GM23248 (cell line): ENCODE measurements around the gene GNA15. TPM values are rescaled to one million over a fixed set of nuclear protein-coding genes. Genes with fewer than 3 reads are reported as not detected.

Source experiments
- DNase-seq: peaks from one replicate; pipeline ENCODE4 v3.0.0-alpha.2; 2015
- H2AFZ ChIP-seq: fragments of 200-600 bp; sonication (generic); 2 replicates; pipeline ENCODE4 v1.6.1; 2016; ENCODE audit warnings: antibody characterized with exemption
- H3F3A ChIP-seq: fragments of 200-600 bp; sonication (generic); 2 replicates; pipeline ENCODE4 v1.6.1; 2016; ENCODE audit warnings: mild to moderate bottlenecking, antibody characterized with exemption, mixed run types; ENCODE audit not compliant: insufficient read depth
- H3K27ac ChIP-seq: fragments of 200-600 bp; sonication (generic); 2 replicates; pipeline ENCODE4 v1.5.1; 2016; ENCODE audit warnings: mild to moderate bottlenecking
- H3K27me3 ChIP-seq: fragments of 200-600 bp; sonication (generic); replicated peaks from 2 replicates; pipeline ENCODE4 v1.6.1; 2016; ENCODE audit warnings: mild to moderate bottlenecking; ENCODE audit not compliant: insufficient read depth
- H3K36me3 ChIP-seq: fragments of 200-600 bp; sonication (generic); 2 replicates; pipeline ENCODE4 v1.6.1; 2016; ENCODE audit warnings: low read depth, mild to moderate bottlenecking
- H3K4me1 ChIP-seq: fragments of 200-600 bp; sonication (generic); 2 replicates; pipeline ENCODE4 v1.6.1; 2016; ENCODE audit warnings: mild to moderate bottlenecking; ENCODE audit not compliant: insufficient read depth
- H3K4me2 ChIP-seq: fragments of 200-600 bp; sonication (generic); one replicate; pipeline ENCODE4 v1.6.1; 2016; ENCODE audit warnings: mild to moderate bottlenecking; ENCODE audit not compliant: unreplicated experiment
- H3K4me3 ChIP-seq: fragments of 200-600 bp; sonication (generic); 2 replicates; pipeline ENCODE4 v1.5.1; 2016; ENCODE audit warnings: mild to moderate bottlenecking
- H3K79me2 ChIP-seq: fragments of 200-600 bp; sonication (generic); 2 replicates; pipeline ENCODE4 v1.6.1; 2016; ENCODE audit warnings: mild to moderate bottlenecking; ENCODE audit not compliant: insufficient read depth
- H3K9ac ChIP-seq: fragments of 200-600 bp; sonication (generic); 2 replicates; pipeline ENCODE4 v1.6.1; 2016; ENCODE audit warnings: mild to moderate bottlenecking
- H3K9me2 ChIP-seq: fragments of 200-600 bp; sonication (generic); 2 replicates; pipeline ENCODE4 v1.6.1; 2016; ENCODE audit warnings: mixed run types, mild to moderate bottlenecking, moderate library complexity; ENCODE audit not compliant: insufficient read depth
- H3K9me3 ChIP-seq: fragments of 200-600 bp; sonication (generic); one replicate; pipeline ENCODE4 v1.6.1; 2017; ENCODE audit warnings: low read depth
- H4K20me1 ChIP-seq: fragments of 200-600 bp; sonication (generic); 2 replicates; pipeline ENCODE4 v1.6.0; 2016; ENCODE audit not compliant: insufficient read depth
- EZH2 ChIP-seq: fragments of 200-600 bp; sonication (generic); IDR thresholded peaks from 2 replicates; pipeline ENCODE4 v1.6.1; 2018; ENCODE audit warnings: antibody characterized with exemption, mild to moderate bottlenecking; ENCODE audit not compliant: insufficient read depth, poor library complexity, severe bottlenecking
- EZH2phosphoT487 ChIP-seq: fragments of 200-600 bp; sonication (generic); IDR thresholded peaks from 2 replicates; pipeline ENCODE4 v1.6.1; 2018; ENCODE audit warnings: antibody characterized with exemption, moderate library complexity, mild to moderate bottlenecking, low read depth; ENCODE audit not compliant: insufficient read depth
- WGBS, 2 experiments: methylation state at CpG; one replicate each; pipeline ENCODE4 v1.1.6; 2015 to 2017; ENCODE audit warnings: low lambda C conversion rate in 2 of 2, low coverage in 1 of 2; ENCODE audit errors: missing lambda C conversion rate in 2 of 2; 5-methylcytosine and 5-hydroxymethylcytosine counted together
- in situ Hi-C: fragments of 300-500 bp; cut with MboI; formaldehyde crosslinking; loops from 2 replicates; pipeline ENCODE4 v1.15.0; 2020
- polyA plus RNA-seq: library from polyadenylated mRNA; unstranded; fragments of >200 nt; fragmentation: Nextera tagmentation; extraction: Ambion mirVana; gene quantifications from 2 replicates; pipeline ENCODE4 v1.2.1, GENCODE V29; 2016
- total RNA-seq: library from RNA; depleted of rRNA; stranded (reverse); fragments of >200 nt; shearing (Covaris generic); gene quantifications from 2 replicates; pipeline ENCODE4 v1.2.3, GENCODE V29; 2014

The GNA15 gene
- total and polyA plus RNA-seq, 2 experiments from 2014 or later = not detected

DNA sequence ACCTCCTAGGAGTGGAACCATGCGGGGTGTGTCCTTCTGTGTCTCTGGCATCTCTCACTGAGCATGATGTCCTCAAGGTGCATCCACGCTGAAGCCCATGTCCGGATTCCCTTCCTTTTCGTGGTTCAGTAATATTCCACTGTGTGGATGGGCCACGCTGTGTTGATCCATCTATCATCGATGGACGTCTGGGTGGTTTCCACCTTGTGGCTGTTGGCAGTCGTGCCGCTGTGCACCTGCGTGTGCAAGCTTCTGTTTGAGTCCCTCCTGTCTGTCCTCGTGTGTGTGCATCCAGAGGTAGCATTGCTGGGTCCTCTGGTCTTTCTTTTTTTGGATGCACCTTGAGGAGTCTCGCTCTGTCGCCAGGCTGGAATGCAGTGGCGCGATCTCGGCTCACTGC is 11.2 kb upstream of the GNA15 start:
- no peaks in the 10 kb centered on the region for H4K20me1 ChIP-seq

DNA sequence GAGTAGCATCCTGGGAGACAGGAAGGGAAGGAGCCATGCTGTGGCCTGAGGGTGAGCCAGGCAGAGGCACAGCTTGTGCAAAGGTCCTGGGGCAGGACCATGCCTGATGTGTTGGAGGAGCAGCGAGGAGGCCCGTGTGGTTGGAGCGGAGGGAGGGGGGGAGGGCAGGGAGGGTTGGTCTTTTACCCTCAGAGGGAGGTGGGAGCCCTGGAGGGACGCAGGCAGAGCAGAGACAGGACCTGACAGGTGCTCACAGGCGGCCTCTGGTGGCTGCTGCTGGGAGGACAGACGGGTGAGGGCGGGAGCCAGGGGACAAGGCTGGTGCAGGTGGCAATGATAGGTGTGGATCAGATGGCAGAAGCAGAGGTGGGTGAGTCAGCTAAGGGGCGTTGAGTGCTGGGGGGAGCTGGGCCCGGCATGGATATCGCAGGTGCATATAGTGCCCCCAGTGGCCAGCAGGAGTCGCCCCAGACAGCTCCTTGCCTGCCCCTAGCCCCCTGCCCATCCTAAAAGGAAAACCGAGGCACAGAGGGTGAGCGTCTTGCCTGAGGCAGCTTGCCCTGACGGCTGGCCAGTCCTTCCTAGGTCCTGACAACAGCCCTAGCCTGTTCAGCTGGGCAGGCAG is 9.8 kb upstream of the GNA15 start:
- Histone ChIP-seq H3K9me3 (no peaks in the 10 kb centered on the region), H2AFZ (no peak overlapping the region), H3K4me1 (no peaks in the 10 kb centered on the region), H3K9me2 (no peaks in the 10 kb centered on the region), H4K20me1 (no peaks in the 10 kb centered on the region), H3K36me3 (no peaks in the 10 kb centered on the region), H3K79me2 (no peaks in the 10 kb centered on the region), H3K27ac (no peak overlapping the region), H3K4me3 (no peak overlapping the region), H3K4me2 (no peak overlapping the region), H3K9ac (no peak overlapping the region), H3K27me3 (no peaks in the 10 kb centered on the region), H3F3A (no peaks in the 10 kb centered on the region)
- peak; percentile 50 for DNase-seq
- 20 to 23% methylated on average over 12 to 14 of the region's 14 CpGs for WGBS, 2 experiments
- TF ChIP-seq EZH2phosphoT487 (no peak), EZH2 (no peak)
- in situ Hi-C loops = no loop called here

More for the DNA sequence above, 11.2 kb upstream of the GNA15 start:
- no peak for DNase-seq
- in situ Hi-C loops = no loop called here
- Histone ChIP-seq H3K27ac (no peak overlapping the region), H3K9me2 (no peaks in the 10 kb centered on the region), H3K27me3 (no peaks in the 10 kb centered on the region), H3F3A (no peaks in the 10 kb centered on the region), H3K9ac (no peak overlapping the region), H2AFZ (no peak overlapping the region), H3K9me3 (no peaks in the 10 kb centered on the region), H3K4me2 (no peak overlapping the region), H3K79me2 (no peaks in the 10 kb centered on the region), H3K36me3 (no peaks in the 10 kb centered on the region), H3K4me1 (no peaks in the 10 kb centered on the region), H3K4me3 (no peak overlapping the region)
- WGBS, 2 experiments = 74% methylated on average over 16 of the region's 16 CpGs
- TF ChIP-seq EZH2phosphoT487 (no peak), EZH2 (no peak)

DNA sequence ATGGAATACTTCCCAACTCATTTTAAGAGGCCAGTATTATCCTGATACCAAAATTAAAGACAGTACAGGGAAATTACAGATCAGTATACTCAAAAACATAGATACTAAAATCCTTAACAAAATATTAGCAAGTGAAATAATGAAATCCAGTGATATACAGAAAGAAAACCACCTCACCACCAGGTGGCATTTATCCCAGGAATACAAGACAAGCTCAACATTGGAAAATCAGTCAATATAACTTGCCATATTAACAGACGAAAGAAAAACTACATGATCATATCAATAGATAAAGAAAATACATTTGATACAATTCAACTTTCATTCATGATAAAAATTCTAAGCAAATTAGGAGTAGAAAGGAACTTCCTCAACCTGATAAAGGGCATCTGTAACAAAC is 6.7 kb upstream of the GNA15 start:
- no peaks in the 10 kb centered on the region for H3K27me3 ChIP-seq
- no peaks in the 10 kb centered on the region for H3K36me3 ChIP-seq
- no peak for TF ChIP-seq EZH2
- TF ChIP-seq EZH2phosphoT487 = no peak
- no peaks in the 10 kb centered on the region for H3K79me2 ChIP-seq
- H3K4me3 ChIP-seq = no peak overlapping the region
- peak; percentile 75 for DNase-seq
- in situ Hi-C loops = no loop called here
- peaks cover 12% of the 10 kb centered on the region for H3K4me1 ChIP-seq
- no peaks in the 10 kb centered on the region for H4K20me1 ChIP-seq
- 0% methylated on average over 1 of the region's 1 CpG for WGBS, 2 experiments
- no peak overlapping the region for H3K4me2 ChIP-seq
- H3K9ac ChIP-seq = no peak overlapping the region
- H3K9me2 ChIP-seq = no peaks in the 10 kb centered on the region
- H3F3A ChIP-seq = no peaks in the 10 kb centered on the region
- no peak overlapping the region for H2AFZ ChIP-seq
- no peak overlapping the region for H3K27ac ChIP-seq
- no peaks in the 10 kb centered on the region for H3K9me3 ChIP-seq

DNA sequence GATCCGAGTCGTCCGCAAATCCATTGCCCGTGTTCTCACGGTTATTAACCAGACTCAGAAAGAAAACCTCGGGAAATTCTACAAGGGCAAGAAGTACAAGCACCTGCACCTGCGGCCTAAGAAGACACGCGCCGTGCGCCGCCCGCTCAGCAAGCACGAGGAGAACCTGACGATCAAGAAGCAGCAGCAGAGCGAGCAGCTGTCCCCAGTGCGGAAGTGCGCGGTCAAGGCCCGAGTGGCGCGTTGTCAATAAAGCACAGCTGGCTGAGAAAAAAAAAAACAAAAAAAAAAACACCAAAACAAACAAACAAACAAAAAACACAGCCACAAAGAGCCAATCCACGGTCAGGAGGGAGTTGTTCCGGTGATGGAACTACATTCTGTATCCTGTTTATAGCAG is 4.7 kb upstream of the GNA15 start:
- peaks cover 12% of the 10 kb centered on the region for H3K4me1 ChIP-seq
- 97 to 98% methylated on average over 24 of the region's 24 CpGs for WGBS, 2 experiments
- H2AFZ ChIP-seq = no peak overlapping the region
- TF ChIP-seq EZH2phosphoT487 (no peak), EZH2 (no peak)
- H3K4me2 ChIP-seq = no peak overlapping the region
- no peak overlapping the region for H3K4me3 ChIP-seq
- no peak overlapping the region for H3K27ac ChIP-seq
- H3F3A ChIP-seq = no peaks in the 10 kb centered on the region
- no peaks in the 10 kb centered on the region for H3K9me2 ChIP-seq
- no peaks in the 10 kb centered on the region for H3K36me3 ChIP-seq
- in situ Hi-C loops = no loop called here
- H3K9me3 ChIP-seq = no peaks in the 10 kb centered on the region
- DNase-seq = no peak
- no peak overlapping the region for H3K9ac ChIP-seq
- H4K20me1 ChIP-seq = no peaks in the 10 kb centered on the region
- H3K79me2 ChIP-seq = no peaks in the 10 kb centered on the region
- no peaks in the 10 kb centered on the region for H3K27me3 ChIP-seq
